Activated CD4-positive, alpha-beta T cell treated with anti-CD3 and anti-CD28 coated beads for 36 hours (primary cell): Measurements from ENCODE around the gene KCTD6. TPM values are rescaled to one million over a fixed set of nuclear protein-coding genes. Genes with fewer than 3 reads are reported as not detected.

Experiments
- ATAC-seq: fragments of 200-7000 bp; cut with Tn5 transposase; one replicate; pipeline ENCODE4 v1.10.0; 2021; ENCODE audit warnings: mild to moderate bottlenecking, moderate library complexity
- CTCF ChIA-PET: fragments of 350-600 bp; sonication (Branson Sonifier 250); formaldehyde crosslinking; loops from one replicate; lab custom pipeline; 2021; ENCODE audit warnings: antibody characterized with exemption; lab: Charles Lee
- POLR2A ChIA-PET: fragments of 350-600 bp; sonication (Branson Sonifier 250); formaldehyde crosslinking; loops from one replicate; lab custom pipeline; 2021; ENCODE audit warnings: antibody characterized with exemption, inconsistent platforms; lab: Charles Lee
- DNase-seq: peaks from one replicate; pipeline ENCODE4 v3.0.0-alpha.2; 2020
- H3K27ac Mint-ChIP-seq: one replicate; pipeline ENCODE4 v1.8.0; 2021; ENCODE audit warnings: mixed read lengths
- H3K27me3 Mint-ChIP-seq: one replicate; pipeline ENCODE4 v1.8.0; 2021; ENCODE audit warnings: mixed read lengths
- H3K36me3 Mint-ChIP-seq: one replicate; pipeline ENCODE4 v1.8.0; 2021; ENCODE audit warnings: low read depth, mixed read lengths
- H3K4me1 Mint-ChIP-seq: one replicate; pipeline ENCODE4 v1.8.0; 2021; ENCODE audit warnings: mixed read lengths
- H3K4me3 Mint-ChIP-seq: one replicate; pipeline ENCODE4 v1.8.0; 2021; ENCODE audit warnings: mild to moderate bottlenecking, moderate library complexity, mixed read lengths
- H3K9me3 Mint-ChIP-seq: one replicate; pipeline ENCODE4 v1.8.0; 2021; ENCODE audit warnings: low read depth, mixed read lengths
- intact Hi-C, 2 experiments: fragments of 100-400 bp; cut with DNase I in 1 of 2; cut with micrococcal nuclease in 1 of 2; formaldehyde crosslinking; loops; one replicate each; pipeline versions ENCODE4 v1.14.2 to v1.15.1; 2022 to 2024; cut with DNase I, micrococcal nuclease
- total RNA-seq, 2 experiments: library from RNA; stranded (reverse); gene quantifications; one replicate each; pipeline ENCODE4 v1.2.3, GENCODE V29; 2021

The KCTD6 gene
- 1 to 10 TPM; 7.1 to 7.9 TPM for total RNA-seq

- H3K9me3 Mint-ChIP-seq: no peaks in the 10 kb centered on the region
- ChIA-PET CTCF (interaction anchor here (0.6 to 3.3 kb wide), 24 partner anchors 11 to 1492 kb away, joined by 3 to 19 read pairs (median 4); partner anchors contain the start of genes HTD2, PDHB and RPP14), POLR2A (interaction anchor here (1.8 kb wide), 1 partner anchor 186 kb away, joined by 5 read pairs; the partner anchor contains the start of genes HTD2 and RPP14)
- ATAC-seq (peak; percentile 90), DNase-seq (peak; percentile 91)
- intact Hi-C loops: loop anchor here (1.0 to 5.0 kb wide), 11 partner anchors 20 to 1264 kb away; partner anchors contain the start of genes HTD2 (in 2 of the 2), PDHB (in 2 of the 2), PXK (in 2 of the 2) and RPP14 (in 2 of the 2)
- peaks cover 45% of the 10 kb centered on the region for H3K4me1 Mint-ChIP-seq
- peaks cover 6% of the 10 kb centered on the region for H3K27me3 Mint-ChIP-seq
- H3K4me3 Mint-ChIP-seq: peak within 1 kb of the TSS; percentile 84
- H3K36me3 Mint-ChIP-seq: no peaks in the 10 kb centered on the region
- H3K27ac Mint-ChIP-seq: peak within 1 kb of the TSS; percentile 90
These were observed at the start of gene KCTD6 for GRCh38 chr3:58491506-58492402. TSS of gene KCTD6 (plus strand) at chr3:58492096. CDS start at chr3:58498756, 6,660 bp downstream.

- ChIA-PET CTCF (interaction anchor here (0.6 to 1.4 kb wide), 2 partner anchors 11 to 12 kb away, joined by 3 to 5 read pairs; no protein-coding TSS in a partner anchor), POLR2A (no interaction called here)
- no peaks in the 10 kb centered on the region for H3K27me3 Mint-ChIP-seq
- no peak for DNase-seq
- H3K9me3 Mint-ChIP-seq: peaks cover 17% of the 10 kb centered on the region
- H3K4me3 Mint-ChIP-seq: no peak overlapping the region
- H3K36me3 Mint-ChIP-seq: peaks cover 10% of the 10 kb centered on the region
- no peak for ATAC-seq
- H3K27ac Mint-ChIP-seq: no peak overlapping the region
- intact Hi-C loops: no loop called here
- H3K4me1 Mint-ChIP-seq: no peaks in the 10 kb centered on the region
These were observed 39.7 kb upstream of the KCTD6 start for GRCh38 chr3:58452176-58452575.

- DNase-seq (no peak), ATAC-seq (no peak)
- Mint-ChIP-seq H3K4me1 (peaks cover 8% of the 10 kb centered on the region), H3K36me3 (peaks cover 10% of the 10 kb centered on the region), H3K27ac (no peak overlapping the region), H3K27me3 (no peaks in the 10 kb centered on the region), H3K9me3 (peaks cover 12% of the 10 kb centered on the region), H3K4me3 (no peak overlapping the region)
- intact Hi-C loops: no loop called here
- CTCF ChIA-PET: no interaction called here
- POLR2A ChIA-PET: no interaction called here
These were observed 32.7 kb upstream of the KCTD6 start for GRCh38 chr3:58459160-58459559.

- ATAC-seq: no peak
- Mint-ChIP-seq H3K9me3 (no peaks in the 10 kb centered on the region), H3K36me3 (no peaks in the 10 kb centered on the region), H3K4me3 (no peak overlapping the region), H3K27me3 (no peaks in the 10 kb centered on the region), H3K27ac (no peak overlapping the region), H3K4me1 (peaks cover 14% of the 10 kb centered on the region)
- ChIA-PET POLR2A (no interaction called here), CTCF (no interaction called here)
- no peak for DNase-seq
- intact Hi-C loops: loop anchor here (1.0 to 5.0 kb wide), 7 partner anchors 8 to 167 kb away; partner anchors contain the start of genes HTD2 (in 2 of the 2), KCTD6 (in 2 of the 2), RPP14 (in 2 of the 2) and PDHB (in 1 of the 2)
These were observed 29.1 kb upstream of the KCTD6 start for GRCh38 chr3:58462829-58463180.

GRCh38 chr3:58463181-58463941 is 28.5 kb upstream of the KCTD6 start:
- H3K9me3 Mint-ChIP-seq: no peaks in the 10 kb centered on the region
- H3K27ac Mint-ChIP-seq: peak overlapping the region; percentile 25
- DNase-seq (peak; percentile 91), ATAC-seq (peak; percentile 97)
- H3K36me3 Mint-ChIP-seq: no peaks in the 10 kb centered on the region
- CTCF ChIA-PET: interaction anchor here (0.6 to 1.6 kb wide), 20 partner anchors 9 to 504 kb away, joined by 3 to 13 read pairs (median 4); partner anchors contain the start of genes HTD2, PDHB and RPP14
- POLR2A ChIA-PET: interaction anchor here (0.7 kb wide), 1 partner anchor 30 kb away, joined by 4 read pairs; the partner anchor contains the start of gene PDHB
- peaks cover 14% of the 10 kb centered on the region for H3K4me1 Mint-ChIP-seq
- H3K4me3 Mint-ChIP-seq: no peak overlapping the region
- intact Hi-C loops: loop anchor here (1.0 to 5.0 kb wide), 7 partner anchors 8 to 167 kb away; partner anchors contain the start of genes HTD2 (in 2 of the 2), KCTD6 (in 2 of the 2), RPP14 (in 2 of the 2) and PDHB (in 1 of the 2)
- no peaks in the 10 kb centered on the region for H3K27me3 Mint-ChIP-seq

- H3K4me3 Mint-ChIP-seq: no peak overlapping the region
- H3K27ac Mint-ChIP-seq: peak overlapping the region; percentile 25
- no peaks in the 10 kb centered on the region for H3K27me3 Mint-ChIP-seq
- peak; percentile 3 for ATAC-seq
- peaks cover 14% of the 10 kb centered on the region for H3K4me1 Mint-ChIP-seq
- DNase-seq: no peak
- H3K36me3 Mint-ChIP-seq: no peaks in the 10 kb centered on the region
- intact Hi-C loops: loop anchor here (1.0 to 5.0 kb wide), 7 partner anchors 7 to 166 kb away; partner anchors contain the start of genes HTD2 (in 2 of the 2), KCTD6 (in 2 of the 2), RPP14 (in 2 of the 2) and PDHB (in 1 of the 2)
- ChIA-PET POLR2A (no interaction called here), CTCF (interaction anchor here (0.6 to 1.6 kb wide), 20 partner anchors 9 to 505 kb away, joined by 3 to 13 read pairs (median 4); partner anchors contain the start of genes HTD2, PDHB and RPP14)
- no peaks in the 10 kb centered on the region for H3K9me3 Mint-ChIP-seq
These were observed 28.0 kb upstream of the KCTD6 start for GRCh38 chr3:58463942-58464271.

GRCh38 chr3:58464866-58465265 is 27.0 kb upstream of the KCTD6 start:
- Mint-ChIP-seq H3K4me3 (no peak overlapping the region), H3K27me3 (no peaks in the 10 kb centered on the region), H3K27ac (no peak overlapping the region), H3K4me1 (peaks cover 14% of the 10 kb centered on the region), H3K9me3 (no peaks in the 10 kb centered on the region), H3K36me3 (no peaks in the 10 kb centered on the region)
- DNase-seq: peak; percentile 53
- ATAC-seq: peak; percentile 71
- intact Hi-C loops: loop anchor here in 1 of 2 experiments (5.0 kb wide), 1 partner anchor 158 kb away; the partner anchor contains the start of genes HTD2 and RPP14
- ChIA-PET CTCF (interaction anchor here (1.2 to 1.6 kb wide), 4 partner anchors 12 to 106 kb away, joined by 3 to 5 read pairs (median 4); no protein-coding TSS in a partner anchor), POLR2A (interaction anchor here (0.8 kb wide), 1 partner anchor 174 kb away, joined by 3 read pairs; no protein-coding TSS in a partner anchor)

GRCh38 chr3:58466899-58467563 is 24.9 kb upstream of the KCTD6 start:
- no peaks in the 10 kb centered on the region for H3K9me3 Mint-ChIP-seq
- POLR2A ChIA-PET: no interaction called here
- H3K4me3 Mint-ChIP-seq: no peak overlapping the region
- no peak for DNase-seq
- intact Hi-C loops: no loop called here
- H3K27ac Mint-ChIP-seq: no peak overlapping the region
- no peak for ATAC-seq
- H3K36me3 Mint-ChIP-seq: no peaks in the 10 kb centered on the region
- CTCF ChIA-PET: interaction anchor here (0.7 to 1.4 kb wide), 3 partner anchors 25 to 161 kb away, joined by 3 to 8 read pairs (median 4); partner anchors contain the start of genes HTD2, KCTD6 and RPP14
- H3K27me3 Mint-ChIP-seq: no peaks in the 10 kb centered on the region
- peaks cover 29% of the 10 kb centered on the region for H3K4me1 Mint-ChIP-seq

- intact Hi-C loops: no loop called here
- no peak for ATAC-seq
- Mint-ChIP-seq H3K27me3 (peaks cover 2% of the 10 kb centered on the region), H3K27ac (no peak overlapping the region), H3K4me3 (no peak overlapping the region), H3K4me1 (peaks cover 27% of the 10 kb centered on the region), H3K9me3 (no peaks in the 10 kb centered on the region), H3K36me3 (no peaks in the 10 kb centered on the region)
- ChIA-PET POLR2A (no interaction called here), CTCF (interaction anchor here (1.4 kb wide), 1 partner anchor 22 kb away, joined by 4 read pairs; no protein-coding TSS in a partner anchor)
- DNase-seq: no peak
These were observed 22.8 kb upstream of the KCTD6 start for GRCh38 chr3:58469096-58469495.
